ENCODE measurements around the gene ELP2. TPM values are rescaled to one million over a fixed set of nuclear protein-coding genes. Genes with fewer than 3 reads are reported as not detected.
"Not testable (repeated sequence)": the region's sequence is repeated elsewhere in the genome, so short reads cannot be mapped to it uniquely, and the experiment has no call there.

The ELP2 gene
- total and polyA plus RNA-seq, 12 donors = 27.4 to 150 (median 67.1) TPM

DNA sequence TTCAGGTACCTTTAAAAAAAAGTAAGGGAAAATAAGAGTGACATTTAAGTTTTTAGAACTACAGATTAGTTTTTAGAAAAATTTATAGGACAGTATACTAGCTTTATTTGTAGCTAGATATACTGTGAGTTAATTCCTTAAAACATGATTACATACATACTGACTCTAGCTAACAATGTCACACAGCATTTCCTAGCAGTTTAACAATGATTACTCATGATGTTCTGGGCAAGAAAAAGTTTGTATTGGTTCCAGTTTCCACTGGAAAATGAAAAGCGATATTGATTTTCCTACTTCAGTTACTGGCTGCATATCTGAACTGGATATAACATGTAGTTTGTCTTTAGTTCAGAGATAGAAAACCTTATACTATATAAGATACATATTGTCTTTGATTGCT, 20.0 kb upstream of the ELP2 start:
- Histone ChIP-seq H3K4me3 (no peak overlapping the region), H3K36me3 (replicated peaks in 1 of 2) (peaks cover 0 to 44% of the 10 kb centered on the region in 2 donors), H3K4me1 (replicated peaks in 1 of 2) (no peaks in the 10 kb centered on the region), H3K27me3 (no peaks in the 10 kb centered on the region), H3K27ac (no peak overlapping the region), H3K9me3 (replicated peaks in 1 of 3) (no peaks in the 10 kb centered on the region)
- TF ChIP-seq CTCF (IDR thresholded peaks at IDR 0.05) (no peak), POLR2A (IDR thresholded peaks at IDR 0.05) (no peak)
- no peak for DNase-seq
- intact Hi-C loops (cut with DNase I) = no loop called here
- WGBS, 4 donors = 90 to 100% (median 93%) methylated on average over 1 of the region's 1 CpG

- intact Hi-C loops (cut with DNase I) = no loop called here
- TF ChIP-seq CTCF (IDR thresholded peaks at IDR 0.05) (no peak), POLR2A (IDR thresholded peaks at IDR 0.05) (no peak)
- H3K9me3 ChIP-seq (replicated peaks in 1 of 3) = no peaks in the 10 kb centered on the region
- no peaks in the 10 kb centered on the region for H3K27me3 ChIP-seq
- no peak overlapping the region for H3K4me3 ChIP-seq
- no peak overlapping the region for H3K27ac ChIP-seq
- no peak for DNase-seq
- peaks cover 0 to 53% of the 10 kb centered on the region in 2 donors for H3K36me3 ChIP-seq (replicated peaks in 1 of 2)
- H3K4me1 ChIP-seq (replicated peaks in 1 of 2) = no peaks in the 10 kb centered on the region
Measured at GRCh38 chr18:36112302-36112701, 17.4 kb upstream of the ELP2 start.

- DNase-seq = no peak
- peaks cover 0 to 48% of the 10 kb centered on the region in 2 donors for H3K36me3 ChIP-seq (replicated peaks in 1 of 2)
- TF ChIP-seq POLR2A (IDR thresholded peaks at IDR 0.05) (no peak), CTCF (IDR thresholded peaks at IDR 0.05) (no peak)
- H3K4me3 ChIP-seq = no peak overlapping the region
- H3K4me1 ChIP-seq (replicated peaks in 1 of 2) = no peaks in the 10 kb centered on the region
- no peaks in the 10 kb centered on the region for H3K9me3 ChIP-seq (replicated peaks in 1 of 3)
- H3K27me3 ChIP-seq = no peaks in the 10 kb centered on the region
- WGBS, 4 donors = 81 to 88% (median 84%) methylated on average over 4 of the region's 4 CpGs
- no peak overlapping the region for H3K27ac ChIP-seq
- intact Hi-C loops (cut with DNase I) = no loop called here
Measured at GRCh38 chr18:36114251-36114650, 15.4 kb upstream of the ELP2 start.

DNA sequence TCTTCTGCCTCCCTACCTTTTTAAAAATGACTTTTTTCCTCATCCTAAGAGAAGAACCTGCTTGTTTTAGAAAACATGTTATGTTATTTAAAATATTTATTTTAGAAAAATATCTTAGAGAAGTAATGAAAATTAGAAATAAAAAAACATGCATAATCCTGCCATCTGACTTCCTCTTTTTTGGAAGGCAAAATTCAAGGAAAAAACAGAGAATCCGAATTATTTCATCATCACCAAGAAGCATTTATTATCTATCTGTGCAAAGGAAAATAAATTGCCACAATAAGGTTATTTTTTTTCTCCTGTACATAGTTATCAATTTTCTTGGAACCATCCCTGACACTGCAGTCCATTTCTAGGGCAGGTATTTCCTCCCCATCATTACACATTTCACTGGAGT, 15.0 kb upstream of the ELP2 start:
- Histone ChIP-seq H3K36me3 (replicated peaks in 1 of 2) (peaks cover 0 to 48% of the 10 kb centered on the region in 2 donors), H3K9me3 (replicated peaks in 1 of 3) (no peaks in the 10 kb centered on the region), H3K4me3 (no peak overlapping the region), H3K27me3 (no peaks in the 10 kb centered on the region), H3K27ac (no peak overlapping the region), H3K4me1 (replicated peaks in 1 of 2) (no peaks in the 10 kb centered on the region)
- DNase-seq = no peak
- 74 to 87% (median 79%) methylated on average over 1 of the region's 1 CpG for WGBS, 4 donors
- no peak for TF ChIP-seq CTCF (IDR thresholded peaks at IDR 0.05)
- no peak for TF ChIP-seq POLR2A (IDR thresholded peaks at IDR 0.05)
- intact Hi-C loops (cut with DNase I) = no loop called here

GRCh38 chr18:36116771-36117170, 12.9 kb upstream of the ELP2 start:
- H3K27me3 ChIP-seq; DNase-seq; H3K4me1 ChIP-seq (replicated peaks in 1 of 2); H3K9me3 ChIP-seq (replicated peaks in 1 of 3); H3K27ac ChIP-seq; intact Hi-C loops (cut with DNase I); H3K4me3 ChIP-seq: not testable (repeated sequence)
- 90 to 95% (median 91%) methylated on average over 11 of the region's 11 CpGs for WGBS, 4 donors
- H3K36me3 ChIP-seq (replicated peaks in 1 of 2) = peaks cover 0 to 48% of the 10 kb centered on the region in 2 donors

All from adrenal gland (tissue), 12 donors.